Panc1 (cell line): ENCODE measurements around the gene USP14.
"Not testable (repeated sequence)": the region's sequence is repeated elsewhere in the genome, so short reads cannot be mapped to it uniquely, and the experiment has no call there.

ENCODE experiments used
- POLR2AphosphoS5 ChIP-seq: IDR thresholded peaks from 2 replicates; pipeline ENCODE4 v1.6.1; 2012; ENCODE audit warnings: mild to moderate bottlenecking, low read depth, low read length, moderate library complexity
- REST ChIP-seq, 2 experiments: IDR thresholded peaks; 2 replicates each; pipeline ENCODE4 v1.6.1; 2011 to 2012; ENCODE audit warnings: low read depth in 2 of 2, control low read depth in 1 of 2, low read length in 1 of 2, mild to moderate bottlenecking in 1 of 2, moderate library complexity in 1 of 2; ENCODE audit not compliant: insufficient read depth in 1 of 2
- SIN3A ChIP-seq: IDR thresholded peaks from 2 replicates; pipeline ENCODE4 v1.6.1; 2012; ENCODE audit warnings: low read depth, mild to moderate bottlenecking, low read length, moderate library complexity, borderline replicate concordance; ENCODE audit not compliant: insufficient read depth
- TF ChIP-seq, protein P1 (sequence below): fragments of 450-650 bp; IDR thresholded peaks from 2 replicates; pipeline ENCODE4 v1.5.1; 2017; ENCODE audit warnings: mild to moderate bottlenecking

- not testable (repeated sequence) for TF ChIP-seq REST (IDR thresholded peaks at IDR 0.05; ENCODE audit: insufficient read depth in 1 of 2, low read depth in 2 of 2, low read length in 1 of 2); SIN3A; POLR2AphosphoS5
- TF ChIP-seq, protein P1, sequence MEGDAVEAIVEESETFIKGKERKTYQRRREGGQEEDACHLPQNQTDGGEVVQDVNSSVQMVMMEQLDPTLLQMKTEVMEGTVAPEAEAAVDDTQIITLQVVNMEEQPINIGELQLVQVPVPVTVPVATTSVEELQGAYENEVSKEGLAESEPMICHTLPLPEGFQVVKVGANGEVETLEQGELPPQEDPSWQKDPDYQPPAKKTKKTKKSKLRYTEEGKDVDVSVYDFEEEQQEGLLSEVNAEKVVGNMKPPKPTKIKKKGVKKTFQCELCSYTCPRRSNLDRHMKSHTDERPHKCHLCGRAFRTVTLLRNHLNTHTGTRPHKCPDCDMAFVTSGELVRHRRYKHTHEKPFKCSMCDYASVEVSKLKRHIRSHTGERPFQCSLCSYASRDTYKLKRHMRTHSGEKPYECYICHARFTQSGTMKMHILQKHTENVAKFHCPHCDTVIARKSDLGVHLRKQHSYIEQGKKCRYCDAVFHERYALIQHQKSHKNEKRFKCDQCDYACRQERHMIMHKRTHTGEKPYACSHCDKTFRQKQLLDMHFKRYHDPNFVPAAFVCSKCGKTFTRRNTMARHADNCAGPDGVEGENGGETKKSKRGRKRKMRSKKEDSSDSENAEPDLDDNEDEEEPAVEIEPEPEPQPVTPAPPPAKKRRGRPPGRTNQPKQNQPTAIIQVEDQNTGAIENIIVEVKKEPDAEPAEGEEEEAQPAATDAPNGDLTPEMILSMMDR: not testable (repeated sequence)
Observed at GRCh38 chr18:142624-143296, 15.6 kb upstream of the USP14 start.
